ENCODE data around the gene P2RX6. TPM values are rescaled to one million over a fixed set of nuclear protein-coding genes. Genes with fewer than 3 reads are reported as not detected.

Gene P2RX6
- total and polyA plus RNA-seq, 8 donors = 0.20 to 2.4 (median 1.8) TPM

- Histone ChIP-seq H3K4me3 (no peak overlapping the region), H3K27ac (no peak overlapping the region), H3K27me3 (no peaks in the 10 kb centered on the region), H3K36me3 (peaks cover 0 to 88% of the 10 kb centered on the region in 2 donors), H3K4me1 (no peaks in the 10 kb centered on the region), H3K9me3 (no peaks in the 10 kb centered on the region)
- no peak for ATAC-seq
- peak in 1 of 4 donors; percentile 43 for DNase-seq
- intact Hi-C loops (cut with DNase I) = no loop called here
- TF ChIP-seq, protein P1, sequence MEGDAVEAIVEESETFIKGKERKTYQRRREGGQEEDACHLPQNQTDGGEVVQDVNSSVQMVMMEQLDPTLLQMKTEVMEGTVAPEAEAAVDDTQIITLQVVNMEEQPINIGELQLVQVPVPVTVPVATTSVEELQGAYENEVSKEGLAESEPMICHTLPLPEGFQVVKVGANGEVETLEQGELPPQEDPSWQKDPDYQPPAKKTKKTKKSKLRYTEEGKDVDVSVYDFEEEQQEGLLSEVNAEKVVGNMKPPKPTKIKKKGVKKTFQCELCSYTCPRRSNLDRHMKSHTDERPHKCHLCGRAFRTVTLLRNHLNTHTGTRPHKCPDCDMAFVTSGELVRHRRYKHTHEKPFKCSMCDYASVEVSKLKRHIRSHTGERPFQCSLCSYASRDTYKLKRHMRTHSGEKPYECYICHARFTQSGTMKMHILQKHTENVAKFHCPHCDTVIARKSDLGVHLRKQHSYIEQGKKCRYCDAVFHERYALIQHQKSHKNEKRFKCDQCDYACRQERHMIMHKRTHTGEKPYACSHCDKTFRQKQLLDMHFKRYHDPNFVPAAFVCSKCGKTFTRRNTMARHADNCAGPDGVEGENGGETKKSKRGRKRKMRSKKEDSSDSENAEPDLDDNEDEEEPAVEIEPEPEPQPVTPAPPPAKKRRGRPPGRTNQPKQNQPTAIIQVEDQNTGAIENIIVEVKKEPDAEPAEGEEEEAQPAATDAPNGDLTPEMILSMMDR (IDR thresholded peaks at IDR 0.05) = no peak
These were observed 24.5 kb upstream of the P2RX6 start for GRCh38 chr22:20990184-20991180.

DNA sequence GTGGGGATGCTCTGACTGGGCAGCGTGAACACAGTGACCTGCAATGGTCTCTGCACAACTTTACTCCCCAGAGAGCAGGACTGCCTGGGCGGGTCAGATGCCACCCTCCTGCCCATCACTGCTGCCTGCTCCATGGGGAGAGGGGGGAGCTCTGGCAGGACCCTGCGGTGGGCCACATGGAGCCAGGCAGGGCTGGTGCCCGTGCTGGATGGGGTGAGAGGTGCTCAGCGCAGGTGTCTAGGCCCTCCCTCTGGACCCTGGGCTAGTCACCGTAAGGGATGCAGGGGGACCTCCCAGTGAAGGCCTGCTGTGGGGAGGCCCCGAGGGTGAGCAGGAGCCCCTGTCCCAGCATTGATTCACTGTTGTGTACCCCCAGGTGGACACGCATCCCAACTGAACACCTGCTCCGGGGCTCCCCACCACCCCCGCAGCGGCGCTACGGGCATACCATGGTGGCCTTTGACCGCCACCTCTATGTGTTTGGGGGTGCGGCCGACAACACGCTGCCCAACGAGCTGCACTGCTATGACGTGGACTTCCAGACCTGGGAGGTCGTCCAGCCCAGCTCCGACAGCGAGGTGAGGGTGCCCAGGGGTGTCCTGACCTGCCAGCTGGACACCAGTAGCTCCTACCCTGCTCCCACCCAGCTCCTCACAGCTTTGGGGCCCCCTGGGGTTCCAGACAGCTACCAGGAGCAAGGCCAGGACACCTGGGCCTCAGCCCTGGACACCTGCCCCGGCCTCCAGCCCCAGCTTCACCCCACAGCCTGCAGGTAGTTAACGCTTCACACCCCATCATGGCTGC lies 23.5 kb upstream of the P2RX6 start:
- ATAC-seq (no peak), DNase-seq (peak in 1 of 4 donors; percentile 77)
- H3K9me3 ChIP-seq = no peaks in the 10 kb centered on the region
- TF ChIP-seq, protein P1 (IDR thresholded peaks at IDR 0.05) = no peak
- no peak overlapping the region for H3K27ac ChIP-seq
- no peaks in the 10 kb centered on the region for H3K4me1 ChIP-seq
- no peaks in the 10 kb centered on the region for H3K27me3 ChIP-seq
- no peak overlapping the region for H3K4me3 ChIP-seq
- peaks cover 0 to 92% of the 10 kb centered on the region in 2 donors for H3K36me3 ChIP-seq
- intact Hi-C loops (cut with DNase I) = no loop called here

- DNase-seq = peak in 1 of 4 donors; percentile 51
- intact Hi-C loops (cut with DNase I) = no loop called here
- no peak for ATAC-seq
- Histone ChIP-seq H3K4me1 (no peaks in the 10 kb centered on the region), H3K9me3 (no peaks in the 10 kb centered on the region), H3K27ac (no peak overlapping the region), H3K4me3 (no peak overlapping the region), H3K27me3 (no peaks in the 10 kb centered on the region), H3K36me3 (peaks cover 0 to 93% of the 10 kb centered on the region in 2 donors)
- TF ChIP-seq, protein P1 (IDR thresholded peaks at IDR 0.05) = no peak
These were observed 22.9 kb upstream of the P2RX6 start for GRCh38 chr22:20992056-20992442.

DNA sequence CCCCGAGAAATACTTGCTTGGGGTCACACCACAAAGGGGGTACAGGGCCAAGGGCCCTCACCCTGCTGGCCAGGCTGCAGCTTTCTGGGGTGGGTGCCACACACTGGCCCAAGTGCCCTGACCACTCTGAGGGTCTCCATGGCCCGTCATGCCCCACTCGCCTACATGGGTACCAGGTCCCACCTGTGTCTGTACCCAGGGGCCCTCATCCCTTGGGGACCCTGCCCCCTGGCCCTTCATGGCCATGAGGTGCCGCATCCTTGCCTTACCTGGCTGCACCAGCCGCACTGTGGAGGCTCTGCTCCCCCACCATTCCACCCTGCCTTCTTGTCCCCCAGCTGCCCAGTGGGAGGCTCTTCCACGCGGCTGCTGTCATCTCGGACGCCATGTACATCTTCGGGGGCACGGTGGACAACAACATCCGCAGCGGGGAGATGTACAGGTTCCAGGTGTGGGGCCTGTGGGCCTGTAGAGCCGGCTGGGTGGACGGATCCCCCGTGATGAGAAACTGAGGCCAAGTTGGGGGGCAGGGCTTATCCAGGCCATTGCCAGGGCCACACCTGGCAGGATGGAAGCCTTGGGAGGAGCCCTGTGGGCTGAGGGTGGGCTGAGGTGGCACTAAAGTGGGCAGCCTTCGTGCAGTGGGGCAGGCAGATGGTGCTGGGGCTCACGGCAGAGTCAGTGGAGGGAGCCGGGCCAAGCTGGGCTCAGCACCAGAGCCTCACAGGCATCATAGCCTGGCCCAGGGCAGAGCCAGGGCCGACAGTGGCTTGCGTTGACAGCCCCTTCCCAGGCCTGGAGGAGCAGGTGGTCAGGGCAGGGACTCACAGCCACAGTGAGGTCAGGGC lies 22.3 kb upstream of the P2RX6 start:
- TF ChIP-seq, protein P1 (IDR thresholded peaks at IDR 0.05) = no peak
- peak in 1 of 4 donors; percentile 65 for DNase-seq
- intact Hi-C loops (cut with DNase I) = no loop called here
- Histone ChIP-seq H3K36me3 (peaks cover 0 to 93% of the 10 kb centered on the region in 2 donors), H3K27ac (no peak overlapping the region), H3K9me3 (no peaks in the 10 kb centered on the region), H3K4me1 (no peaks in the 10 kb centered on the region), H3K4me3 (no peak overlapping the region), H3K27me3 (no peaks in the 10 kb centered on the region)
- no peak for ATAC-seq

Measured in left lung (tissue), 10 donors.